Measurements from ENCODE around the gene EPB41L4A.

Gene EPB41L4A

GRCh38 chr5:112270299-112271293, 148.5 kb downstream of the EPB41L4A start:
- Mint-ChIP-seq H3K27me3 (peaks cover 4 to 7% of the 10 kb centered on the region in 2 donors), H3K4me3 (no peak overlapping the region), H3K4me1 (ENCODE audit: low read depth in 2 of 2) (peaks cover 0 to 1% of the 10 kb centered on the region in 2 donors), H3K27ac (no peak overlapping the region), H3K36me3 (ENCODE audit: insufficient read depth) (peaks cover 2% of the 10 kb centered on the region), H3K9me3 (no peaks in the 10 kb centered on the region)
- DNase-seq = no peak
- ATAC-seq (replicated peaks) = no peak

GRCh38 chr5:112267231-112267630, 151.8 kb downstream of the EPB41L4A start:
- H3K9me3 Mint-ChIP-seq = no peaks in the 10 kb centered on the region
- ATAC-seq (replicated peaks) (no peak), DNase-seq (no peak)
- no peak overlapping the region for H3K27ac Mint-ChIP-seq
- peaks cover 0 to 1% of the 10 kb centered on the region in 2 donors for H3K4me1 Mint-ChIP-seq (ENCODE audit: low read depth in 2 of 2)
- H3K36me3 Mint-ChIP-seq (ENCODE audit: insufficient read depth) = peaks cover 2% of the 10 kb centered on the region
- H3K4me3 Mint-ChIP-seq = no peak overlapping the region
- H3K27me3 Mint-ChIP-seq = peaks cover 7 to 13% of the 10 kb centered on the region in 2 donors

GRCh38 chr5:112264666-112265065, 154.4 kb downstream of the EPB41L4A start:
- Mint-ChIP-seq H3K4me3 (no peak overlapping the region), H3K27me3 (peaks cover 7 to 17% of the 10 kb centered on the region in 2 donors), H3K36me3 (ENCODE audit: insufficient read depth) (peaks cover 2% of the 10 kb centered on the region), H3K4me1 (ENCODE audit: low read depth in 2 of 2) (no peaks in the 10 kb centered on the region), H3K27ac (no peak overlapping the region), H3K9me3 (no peaks in the 10 kb centered on the region)
- DNase-seq = no peak
- ATAC-seq (replicated peaks) = no peak

GRCh38 chr5:112264151-112264550, 154.9 kb downstream of the EPB41L4A start:
- Mint-ChIP-seq H3K4me3 (no peak overlapping the region), H3K36me3 (ENCODE audit: insufficient read depth) (peaks cover 2% of the 10 kb centered on the region), H3K4me1 (ENCODE audit: low read depth in 2 of 2) (no peaks in the 10 kb centered on the region), H3K9me3 (no peaks in the 10 kb centered on the region), H3K27ac (no peak overlapping the region), H3K27me3 (peaks cover 7 to 20% of the 10 kb centered on the region in 2 donors)
- DNase-seq (no peak), ATAC-seq (replicated peaks) (no peak)

- Mint-ChIP-seq H3K4me1 (ENCODE audit: low read depth in 2 of 2) (no peaks in the 10 kb centered on the region), H3K4me3 (no peak overlapping the region), H3K36me3 (ENCODE audit: insufficient read depth) (peaks cover 2% of the 10 kb centered on the region), H3K27me3 (peaks cover 7 to 20% of the 10 kb centered on the region in 2 donors), H3K9me3 (no peaks in the 10 kb centered on the region), H3K27ac (no peak overlapping the region)
- ATAC-seq (replicated peaks) = no peak
- no peak for DNase-seq
Measured at GRCh38 chr5:112263469-112263868, 155.6 kb downstream of the EPB41L4A start.

- Mint-ChIP-seq H3K36me3 (ENCODE audit: insufficient read depth) (no peaks in the 10 kb centered on the region), H3K9me3 (no peaks in the 10 kb centered on the region), H3K27me3 (peaks cover 0 to 13% of the 10 kb centered on the region in 2 donors), H3K4me3 (no peak overlapping the region), H3K27ac (no peak overlapping the region), H3K4me1 (ENCODE audit: low read depth in 2 of 2) (no peaks in the 10 kb centered on the region)
- DNase-seq = no peak
- no peak for ATAC-seq (replicated peaks)
Measured at GRCh38 chr5:112258571-112258970, 160.5 kb downstream of the EPB41L4A start.

- DNase-seq (no peak), ATAC-seq (replicated peaks) (no peak)
- no peak overlapping the region for H3K4me3 Mint-ChIP-seq
- H3K27me3 Mint-ChIP-seq = peaks cover 0 to 10% of the 10 kb centered on the region in 2 donors
- no peaks in the 10 kb centered on the region for H3K36me3 Mint-ChIP-seq (ENCODE audit: insufficient read depth)
- H3K27ac Mint-ChIP-seq = no peak overlapping the region
- H3K9me3 Mint-ChIP-seq = no peaks in the 10 kb centered on the region
- H3K4me1 Mint-ChIP-seq (ENCODE audit: low read depth in 2 of 2) = no peaks in the 10 kb centered on the region
Measured at GRCh38 chr5:112257976-112258375, 161.1 kb downstream of the EPB41L4A start.

- ATAC-seq (replicated peaks) (no peak), DNase-seq (no peak)
- Mint-ChIP-seq H3K36me3 (ENCODE audit: insufficient read depth) (no peaks in the 10 kb centered on the region), H3K27me3 (peaks cover 0 to 11% of the 10 kb centered on the region in 2 donors), H3K27ac (no peak overlapping the region), H3K9me3 (no peaks in the 10 kb centered on the region), H3K4me3 (no peak overlapping the region), H3K4me1 (ENCODE audit: low read depth in 2 of 2) (no peaks in the 10 kb centered on the region)
Measured at GRCh38 chr5:112257005-112257404, 162.1 kb downstream of the EPB41L4A start.

- Mint-ChIP-seq H3K4me3 (no peak overlapping the region), H3K27me3 (peaks cover 0 to 9% of the 10 kb centered on the region in 2 donors), H3K4me1 (ENCODE audit: low read depth in 2 of 2) (no peaks in the 10 kb centered on the region), H3K36me3 (ENCODE audit: insufficient read depth) (no peaks in the 10 kb centered on the region), H3K9me3 (no peaks in the 10 kb centered on the region), H3K27ac (no peak overlapping the region)
- DNase-seq (no peak), ATAC-seq (replicated peaks) (no peak)
Measured at GRCh38 chr5:112254303-112254702, 164.8 kb downstream of the EPB41L4A start.

GRCh38 chr5:112253478-112254250, 165.4 kb downstream of the EPB41L4A start:
- Mint-ChIP-seq H3K27ac (no peak overlapping the region), H3K9me3 (no peaks in the 10 kb centered on the region), H3K4me3 (no peak overlapping the region), H3K27me3 (peaks cover 0 to 10% of the 10 kb centered on the region in 2 donors), H3K36me3 (ENCODE audit: insufficient read depth) (no peaks in the 10 kb centered on the region), H3K4me1 (ENCODE audit: low read depth in 2 of 2) (no peaks in the 10 kb centered on the region)
- DNase-seq = no peak
- ATAC-seq (replicated peaks) = no peak

GRCh38 chr5:112250551-112250950, 168.5 kb downstream of the EPB41L4A start:
- ATAC-seq (replicated peaks) = no peak
- H3K27me3 Mint-ChIP-seq = peaks cover 5 to 21% of the 10 kb centered on the region in 2 donors
- H3K4me1 Mint-ChIP-seq (ENCODE audit: low read depth in 2 of 2) = no peaks in the 10 kb centered on the region
- H3K27ac Mint-ChIP-seq = no peak overlapping the region
- H3K36me3 Mint-ChIP-seq (ENCODE audit: insufficient read depth) = no peaks in the 10 kb centered on the region
- no peak for DNase-seq
- H3K9me3 Mint-ChIP-seq = no peaks in the 10 kb centered on the region
- H3K4me3 Mint-ChIP-seq = no peak overlapping the region

- DNase-seq = no peak
- Mint-ChIP-seq H3K27me3 (peaks cover 17 to 24% of the 10 kb centered on the region in 2 donors), H3K4me3 (no peak overlapping the region), H3K36me3 (ENCODE audit: insufficient read depth) (no peaks in the 10 kb centered on the region), H3K4me1 (ENCODE audit: low read depth in 2 of 2) (no peaks in the 10 kb centered on the region), H3K27ac (no peak overlapping the region), H3K9me3 (no peaks in the 10 kb centered on the region)
- ATAC-seq (replicated peaks) = no peak
Measured at GRCh38 chr5:112248623-112249022, 170.5 kb downstream of the EPB41L4A start.

- no peak overlapping the region for H3K27ac Mint-ChIP-seq
- no peaks in the 10 kb centered on the region for H3K4me1 Mint-ChIP-seq (ENCODE audit: low read depth in 2 of 2)
- DNase-seq (no peak), ATAC-seq (replicated peaks) (no peak)
- no peaks in the 10 kb centered on the region for H3K9me3 Mint-ChIP-seq
- peaks cover 17 to 24% of the 10 kb centered on the region in 2 donors for H3K27me3 Mint-ChIP-seq
- no peaks in the 10 kb centered on the region for H3K36me3 Mint-ChIP-seq (ENCODE audit: insufficient read depth)
- no peak overlapping the region for H3K4me3 Mint-ChIP-seq
Measured at GRCh38 chr5:112247960-112248359, 171.1 kb downstream of the EPB41L4A start.
